ENCODE measurements around the gene CCDC18. TPM values are rescaled to one million over a fixed set of nuclear protein-coding genes. Genes with fewer than 3 reads are reported as not detected.

The CCDC18 gene
- total and polyA plus RNA-seq, 8 donors, result 4.1 to 17.2 (median 11.6) TPM

DNA sequence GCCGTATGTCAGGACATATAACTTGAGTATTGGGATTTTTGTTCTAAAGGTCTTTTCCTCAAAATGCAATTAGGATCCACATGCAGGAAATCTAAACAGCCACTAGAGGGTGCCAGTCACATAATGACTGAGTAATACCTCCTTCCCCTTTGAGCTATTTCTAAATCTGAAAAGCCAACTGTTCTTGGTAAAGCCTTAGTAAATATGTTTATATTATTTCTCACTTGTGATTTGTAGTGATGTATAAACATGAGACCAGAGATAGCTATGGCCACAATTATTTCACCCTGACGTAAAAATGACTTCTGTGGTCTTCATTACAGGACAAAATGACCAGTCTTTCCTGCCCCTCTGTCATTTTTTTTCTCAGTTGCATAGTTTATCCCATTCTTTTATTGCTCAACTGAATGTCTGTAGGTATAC lies 124.2 kb downstream of the CCDC18 start:
- Histone ChIP-seq H3K27ac (no peak overlapping the region), H3K9me3 (no peaks in the 10 kb centered on the region), H3K36me3 (no peaks in the 10 kb centered on the region), H3K4me3 (no peak overlapping the region), H3K4me1 (no peaks in the 10 kb centered on the region), H3K27me3 (no peaks in the 10 kb centered on the region)
- ATAC-seq, result peak; percentile 93
- TF ChIP-seq, protein P1, sequence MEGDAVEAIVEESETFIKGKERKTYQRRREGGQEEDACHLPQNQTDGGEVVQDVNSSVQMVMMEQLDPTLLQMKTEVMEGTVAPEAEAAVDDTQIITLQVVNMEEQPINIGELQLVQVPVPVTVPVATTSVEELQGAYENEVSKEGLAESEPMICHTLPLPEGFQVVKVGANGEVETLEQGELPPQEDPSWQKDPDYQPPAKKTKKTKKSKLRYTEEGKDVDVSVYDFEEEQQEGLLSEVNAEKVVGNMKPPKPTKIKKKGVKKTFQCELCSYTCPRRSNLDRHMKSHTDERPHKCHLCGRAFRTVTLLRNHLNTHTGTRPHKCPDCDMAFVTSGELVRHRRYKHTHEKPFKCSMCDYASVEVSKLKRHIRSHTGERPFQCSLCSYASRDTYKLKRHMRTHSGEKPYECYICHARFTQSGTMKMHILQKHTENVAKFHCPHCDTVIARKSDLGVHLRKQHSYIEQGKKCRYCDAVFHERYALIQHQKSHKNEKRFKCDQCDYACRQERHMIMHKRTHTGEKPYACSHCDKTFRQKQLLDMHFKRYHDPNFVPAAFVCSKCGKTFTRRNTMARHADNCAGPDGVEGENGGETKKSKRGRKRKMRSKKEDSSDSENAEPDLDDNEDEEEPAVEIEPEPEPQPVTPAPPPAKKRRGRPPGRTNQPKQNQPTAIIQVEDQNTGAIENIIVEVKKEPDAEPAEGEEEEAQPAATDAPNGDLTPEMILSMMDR (IDR thresholded peaks at IDR 0.05), result peak; percentile 86 to 88
- DNase-seq, result peak in 2 of 4 donors; percentile 42 to 72
- intact Hi-C loops (cut with DNase I), result loop anchor here in 1 of 2 donors (5.0 kb wide), 1 partner anchor 548 kb away; no protein-coding TSS in a partner anchor

DNA sequence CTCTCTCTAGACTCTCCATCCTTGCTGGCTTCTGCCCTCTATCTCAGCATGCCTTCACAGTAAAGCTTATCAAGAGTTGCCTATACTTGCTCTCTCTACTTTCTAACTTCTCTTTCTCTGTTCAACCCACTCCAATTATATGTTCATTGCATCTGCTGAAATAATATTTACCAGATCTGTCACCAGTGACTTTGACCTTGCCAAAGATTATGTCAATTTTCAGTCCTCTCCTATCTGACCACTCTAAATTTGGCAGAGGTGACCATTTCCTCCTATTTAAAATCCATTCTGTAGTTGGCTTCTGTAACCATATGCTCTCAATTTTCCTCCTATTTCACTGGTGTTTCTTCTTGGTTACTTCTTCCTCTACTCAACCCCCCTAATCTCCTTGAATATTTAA lies 126.4 kb downstream of the CCDC18 start:
- no peak overlapping the region for H3K27ac ChIP-seq
- no peaks in the 10 kb centered on the region for H3K36me3 ChIP-seq
- intact Hi-C loops (cut with DNase I), result loop anchor here in 1 of 2 donors (5.0 kb wide), 1 partner anchor 545 kb away; no protein-coding TSS in a partner anchor
- DNase-seq (no peak), ATAC-seq (no peak)
- H3K27me3 ChIP-seq, result no peaks in the 10 kb centered on the region
- H3K9me3 ChIP-seq, result no peaks in the 10 kb centered on the region
- TF ChIP-seq, protein P1 (IDR thresholded peaks at IDR 0.05), result no peak
- H3K4me1 ChIP-seq, result no peaks in the 10 kb centered on the region
- no peak overlapping the region for H3K4me3 ChIP-seq

DNA sequence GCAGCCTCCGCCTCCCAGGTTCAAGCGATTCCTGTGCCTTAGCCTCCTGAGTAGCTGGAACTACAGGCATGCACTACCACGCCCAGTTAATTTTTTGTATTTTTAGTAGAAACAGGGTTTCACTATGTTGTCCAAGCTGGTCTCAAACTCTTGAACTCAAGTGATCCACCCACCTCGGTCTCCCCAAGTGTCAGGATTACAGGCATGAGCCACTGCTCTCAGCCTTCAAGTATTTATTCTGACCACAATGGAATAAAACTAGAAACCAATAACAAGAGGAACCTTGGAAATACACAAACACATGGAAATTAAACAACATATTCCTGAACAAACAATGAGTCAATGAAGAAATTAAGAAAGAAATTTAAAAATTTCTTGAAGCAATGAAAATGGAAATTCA lies 132.5 kb downstream of the CCDC18 start:
- ATAC-seq (no peak), DNase-seq (no peak)
- H3K36me3 ChIP-seq, result no peaks in the 10 kb centered on the region
- no peak overlapping the region for H3K27ac ChIP-seq
- no peak overlapping the region for H3K4me3 ChIP-seq
- TF ChIP-seq, protein P1 (IDR thresholded peaks at IDR 0.05), result no peak
- intact Hi-C loops (cut with DNase I), result no loop called here
- no peaks in the 10 kb centered on the region for H3K9me3 ChIP-seq
- H3K27me3 ChIP-seq, result no peaks in the 10 kb centered on the region
- H3K4me1 ChIP-seq, result no peaks in the 10 kb centered on the region

DNA sequence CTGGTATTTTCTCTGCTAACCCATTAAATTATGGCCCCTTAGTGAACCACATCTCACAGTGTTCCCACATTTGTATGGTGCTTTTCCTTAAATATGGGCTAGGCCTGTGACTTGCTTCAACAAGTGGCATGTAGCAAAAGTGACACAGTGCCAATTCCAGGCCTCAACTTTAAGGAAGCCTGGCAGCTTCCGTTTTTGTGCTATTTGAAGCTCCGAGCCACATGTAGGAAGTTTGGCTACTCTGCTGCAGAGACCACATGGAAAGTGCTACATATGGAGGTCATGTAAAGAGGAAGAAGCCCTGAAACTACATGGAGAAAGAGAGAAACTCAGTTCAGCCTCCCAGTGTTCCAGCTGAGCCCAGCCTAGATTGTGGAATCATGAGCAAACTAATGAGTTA lies 136.7 kb downstream of the CCDC18 start:
- DNase-seq, result peak in 1 of 4 donors; percentile 43
- Histone ChIP-seq H3K4me1 (no peaks in the 10 kb centered on the region), H3K36me3 (no peaks in the 10 kb centered on the region), H3K27ac (no peak overlapping the region), H3K4me3 (no peak overlapping the region), H3K27me3 (no peaks in the 10 kb centered on the region), H3K9me3 (no peaks in the 10 kb centered on the region)
- intact Hi-C loops (cut with DNase I), result no loop called here
- peak; percentile 70 for ATAC-seq
- TF ChIP-seq, protein P1 (IDR thresholded peaks at IDR 0.05), result no peak

DNA sequence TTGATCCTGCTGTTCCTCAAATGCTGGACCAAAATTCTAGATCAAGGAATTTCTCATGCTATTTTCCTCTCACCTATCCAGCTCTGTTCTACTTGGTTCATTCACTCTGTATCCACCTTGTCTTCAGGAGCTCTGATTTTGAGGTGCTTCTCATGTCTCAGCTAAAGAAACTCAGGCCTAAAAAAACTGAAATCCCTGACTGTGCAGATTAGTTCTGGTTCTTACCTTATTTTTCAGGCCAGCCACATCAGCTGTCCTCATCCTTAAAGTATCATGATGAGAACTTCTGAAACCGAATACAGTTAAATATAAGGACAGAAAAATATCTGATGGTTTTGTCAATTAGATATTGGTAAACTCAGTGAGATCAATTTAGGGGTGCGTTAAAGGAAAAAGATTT lies 137.4 kb downstream of the CCDC18 start:
- TF ChIP-seq, protein P1 (IDR thresholded peaks at IDR 0.05), result no peak
- intact Hi-C loops (cut with DNase I), result no loop called here

More for the DNA sequence above, 137.4 kb downstream of the CCDC18 start:
- no peaks in the 10 kb centered on the region for H3K27me3 ChIP-seq
- H3K27ac ChIP-seq, result no peak overlapping the region
- H3K9me3 ChIP-seq, result no peaks in the 10 kb centered on the region
- DNase-seq (no peak), ATAC-seq (no peak)
- H3K36me3 ChIP-seq, result no peaks in the 10 kb centered on the region
- no peaks in the 10 kb centered on the region for H3K4me1 ChIP-seq
- no peak overlapping the region for H3K4me3 ChIP-seq
